K562 (cell line): ENCODE measurements around the gene ZKSCAN5. TPM values are rescaled to one million over a fixed set of nuclear protein-coding genes. Genes with fewer than 3 reads are reported as not detected.

Experiments
- CEBPG ChIP-seq, 3 experiments: fragments of 200-800 bp in 1 of 3; sonication (Bioruptor generic) in 1 of 3; sonication (generic) in 1 of 3; formaldehyde crosslinking in 1 of 3; IDR thresholded peaks in 2 of 3; conservative IDR thresholded peaks in 1 of 3; 2 replicates each; pipeline versions ENCODE4 v1.6.1 to v1.8.0; 2016 to 2022; ENCODE audit warnings: missing compliant biosample characterization in 2 of 3, missing genetic modification characterization in 2 of 3, mild to moderate bottlenecking in 1 of 3, missing genetic modification reagents in 1 of 3
- CTCF ChIP-seq, 3 experiments: IDR thresholded peaks in 2 of 3; conservative IDR thresholded peaks in 1 of 3; 2 replicates each; pipeline ENCODE4 v1.5.1; 2011 to 2012; ENCODE audit warnings: low read length in 3 of 3, mild to moderate bottlenecking in 3 of 3, control low read depth in 2 of 3, improper control_type of control experiment in 1 of 3, inconsistent platforms in 1 of 3, low read depth in 1 of 3, mixed read lengths in 1 of 3, moderate library complexity in 1 of 3; ENCODE audit not compliant: insufficient read depth in 2 of 3
- DNMT1 ChIP-seq: fragments of 450-650 bp; IDR thresholded peaks from 2 replicates; pipeline ENCODE4 v1.6.1; 2016; ENCODE audit warnings: antibody characterized with exemption, mild to moderate bottlenecking
- ELF1 ChIP-seq: fragments of 200-800 bp; sonication (Bioruptor generic); IDR thresholded peaks from 2 replicates; pipeline ENCODE4 v1.6.1; 2016; ENCODE audit warnings: missing genetic modification characterization, missing compliant biosample characterization
- GABPB1 ChIP-seq: sonication (generic); formaldehyde crosslinking; IDR thresholded peaks from 2 replicates; pipeline ENCODE4 v1.8.0; 2022; ENCODE audit warnings: mild to moderate bottlenecking, missing genetic modification reagents
- MEF2D ChIP-seq: conservative IDR thresholded peaks from 2 replicates; pipeline ENCODE4 v1.6.1; 2016; ENCODE audit warnings: low read depth, missing genetic modification characterization, missing compliant biosample characterization
- MIER1 ChIP-seq: fragments of 450-650 bp; IDR thresholded peaks from 2 replicates; pipeline ENCODE4 v1.6.1; 2016; ENCODE audit warnings: antibody characterized with exemption, mild to moderate bottlenecking, low read depth
- MLLT1 ChIP-seq, 2 experiments: fragments of 450-650 bp; IDR thresholded peaks; 2 replicates each; pipeline ENCODE4 v1.6.1; 2016
- MNT ChIP-seq, 2 experiments: fragments of 450-650 bp; conservative IDR thresholded peaks; 2 replicates each; pipeline ENCODE4 v1.6.1; 2017; ENCODE audit warnings: mild to moderate bottlenecking in 2 of 2, moderate library complexity in 2 of 2
- POLR2AphosphoS2 ChIP-seq: IDR thresholded peaks from 2 replicates; pipeline ENCODE4 v1.6.1; 2012; ENCODE audit warnings: low read length, improper control_type of control experiment
- RCOR1 ChIP-seq, 2 experiments: IDR thresholded peaks; 2 replicates each; pipeline ENCODE4 v1.6.1; 2012; ENCODE audit warnings: low read depth in 2 of 2, low read length in 2 of 2, borderline replicate concordance in 1 of 2, improper control_type of control experiment in 1 of 2
- TBP ChIP-seq: optimal IDR thresholded peaks from 2 replicates; pipeline ENCODE3; 2011; ENCODE audit warnings: low read depth, low read length, improper control_type of control experiment
- XRCC5 ChIP-seq: fragments of 200-400 bp; formaldehyde crosslinking; IDR thresholded peaks from 2 replicates; pipeline ENCODE4 v1.6.1; 2017; ENCODE audit warnings: low read depth, mild to moderate bottlenecking, low read length
- ZNF197 ChIP-seq: fragments of 200-800 bp; sonication (Bioruptor generic); IDR thresholded peaks from 2 replicates; pipeline ENCODE4 v1.6.1; 2016; ENCODE audit warnings: low read depth, missing genetic modification characterization, missing compliant biosample characterization
- ZNF785 ChIP-seq: fragments of 250-450 bp; sonication (Bioruptor Pico); IDR thresholded peaks from 2 replicates; pipeline ENCODE4 v1.4.0; 2020; ENCODE audit warnings: mild to moderate bottlenecking
- polyA plus RNA-seq, 8 experiments: library from polyadenylated mRNA; depleted of rRNA in 4 of 8; stranded (reverse) in 5 of 8; unstranded in 3 of 8; fragments of >200 nt; fragmentation: Nextera tagmentation in 2 of 8; fragmentation: Illumina TruSeq in 1 of 8; extraction: Ambion mirVana in 2 of 8; extraction: Trizol in 1 of 8; gene quantifications; 2 replicates each; pipeline versions ENCODE4 v1.2.1 to v1.2.3, GENCODE V29; 2011 to 2014; ENCODE audit warnings: inconsistent platforms in 1 of 8, missing spikeins in 1 of 8
- total RNA-seq, 7 experiments: library from RNA; depleted of rRNA in 6 of 7; stranded (reverse); fragments of >200 nt in 6 of 7; fragmentation: Illumina TruSeq in 2 of 7; extraction: Trizol in 2 of 7; gene quantifications; 2 replicates each; pipeline versions ENCODE4 v1.2.1 to v1.2.3, GENCODE V29; 2011 to 2021; ENCODE audit warnings: low replicate concordance in 1 of 7
- TF ChIP-seq, protein P1 (sequence below): sonication (generic); formaldehyde crosslinking; IDR thresholded peaks from 2 replicates; pipeline ENCODE4 v1.8.0; 2022; ENCODE audit warnings: mild to moderate bottlenecking, missing genetic modification reagents

Gene ZKSCAN5
- total and polyA plus RNA-seq, 9 of the 15 experiments (the other 6 are each of a cell fraction or from before 2014, with no cell fraction given), result 4.2 to 19.0 (median 15.0) TPM

GRCh38 chr7:99558306-99559174 lies 54.1 kb downstream of the ZKSCAN5 start, which contains the start of gene ZNF655 (continued):
- TF ChIP-seq MNT (conservative IDR thresholded peaks at IDR 0.05), result peak; percentile 69 to 80
- TF ChIP-seq CEBPG (CRISPR knock-in tag; IDR thresholded peaks at IDR 0.05), result peak; percentile 22; the same call in 1 of the 2 replicates
- no peak for TF ChIP-seq CEBPG (tag; conservative IDR thresholded peaks at IDR 0.05 in 1 of 2, IDR thresholded peaks at IDR 0.05 in 1 of 2)
- peak; percentile 95 for TF ChIP-seq ELF1
- TF ChIP-seq ZNF197, result peak; percentile 50; the same call in 1 of the 2 replicates
- TF ChIP-seq DNMT1, result no peak
- no peak for TF ChIP-seq ZNF785 (CRISPR knock-in tag)
- peak; percentile 84; the same call in 1 of the 2 replicates for TF ChIP-seq POLR2AphosphoS2
- TF ChIP-seq MLLT1 (IDR thresholded peaks at IDR 0.05), result peak in 1 of 2 experiments; percentile 60; a peak in 2 of 4 replicates
- peak; percentile 79 for TF ChIP-seq TBP
- TF ChIP-seq, protein P1, sequence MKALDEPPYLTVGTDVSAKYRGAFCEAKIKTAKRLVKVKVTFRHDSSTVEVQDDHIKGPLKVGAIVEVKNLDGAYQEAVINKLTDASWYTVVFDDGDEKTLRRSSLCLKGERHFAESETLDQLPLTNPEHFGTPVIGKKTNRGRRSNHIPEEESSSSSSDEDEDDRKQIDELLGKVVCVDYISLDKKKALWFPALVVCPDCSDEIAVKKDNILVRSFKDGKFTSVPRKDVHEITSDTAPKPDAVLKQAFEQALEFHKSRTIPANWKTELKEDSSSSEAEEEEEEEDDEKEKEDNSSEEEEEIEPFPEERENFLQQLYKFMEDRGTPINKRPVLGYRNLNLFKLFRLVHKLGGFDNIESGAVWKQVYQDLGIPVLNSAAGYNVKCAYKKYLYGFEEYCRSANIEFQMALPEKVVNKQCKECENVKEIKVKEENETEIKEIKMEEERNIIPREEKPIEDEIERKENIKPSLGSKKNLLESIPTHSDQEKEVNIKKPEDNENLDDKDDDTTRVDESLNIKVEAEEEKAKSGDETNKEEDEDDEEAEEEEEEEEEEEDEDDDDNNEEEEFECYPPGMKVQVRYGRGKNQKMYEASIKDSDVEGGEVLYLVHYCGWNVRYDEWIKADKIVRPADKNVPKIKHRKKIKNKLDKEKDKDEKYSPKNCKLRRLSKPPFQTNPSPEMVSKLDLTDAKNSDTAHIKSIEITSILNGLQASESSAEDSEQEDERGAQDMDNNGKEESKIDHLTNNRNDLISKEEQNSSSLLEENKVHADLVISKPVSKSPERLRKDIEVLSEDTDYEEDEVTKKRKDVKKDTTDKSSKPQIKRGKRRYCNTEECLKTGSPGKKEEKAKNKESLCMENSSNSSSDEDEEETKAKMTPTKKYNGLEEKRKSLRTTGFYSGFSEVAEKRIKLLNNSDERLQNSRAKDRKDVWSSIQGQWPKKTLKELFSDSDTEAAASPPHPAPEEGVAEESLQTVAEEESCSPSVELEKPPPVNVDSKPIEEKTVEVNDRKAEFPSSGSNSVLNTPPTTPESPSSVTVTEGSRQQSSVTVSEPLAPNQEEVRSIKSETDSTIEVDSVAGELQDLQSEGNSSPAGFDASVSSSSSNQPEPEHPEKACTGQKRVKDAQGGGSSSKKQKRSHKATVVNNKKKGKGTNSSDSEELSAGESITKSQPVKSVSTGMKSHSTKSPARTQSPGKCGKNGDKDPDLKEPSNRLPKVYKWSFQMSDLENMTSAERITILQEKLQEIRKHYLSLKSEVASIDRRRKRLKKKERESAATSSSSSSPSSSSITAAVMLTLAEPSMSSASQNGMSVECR (CRISPR knock-in tag), result peak; percentile 74
- TF ChIP-seq XRCC5, result peak; percentile 85
- 0 out of 2 replicates have a peak, but pooled peaks have one; percentile 24 for TF ChIP-seq MEF2D (tag)
- 0 out of 6 replicates have a peak, but pooled peaks of 1 of the 3 experiments have one; percentile 20 for TF ChIP-seq CTCF (IDR thresholded peaks at IDR 0.05 in 2 of 3, conservative IDR thresholded peaks at IDR 0.05 in 1 of 3; ENCODE audit: insufficient read depth in 2 of 3, low read depth in 1 of 3, low read length in 3 of 3)
- TF ChIP-seq GABPB1, result peak; percentile 89
- peak; percentile 20; the same call in 1 of the 2 replicates for TF ChIP-seq MIER1
- peak in 1 of 2 experiments; percentile 83; a peak in 1 of 4 replicates for TF ChIP-seq RCOR1 (IDR thresholded peaks at IDR 0.05; ENCODE audit: borderline replicate concordance in 1 of 2, low read depth in 2 of 2, low read length in 2 of 2)
